Glutamatergic neuron (in vitro differentiated cells): ENCODE data around the gene PSMD7. TPM values are rescaled to one million over a fixed set of nuclear protein-coding genes. Genes with fewer than 3 reads are reported as not detected.
A peak's percentile ranks its signal among the peaks of the same experiment; 100 is the strongest.

ENCODE experiments used
- DNase-seq: peaks from one replicate; pipeline ENCODE4 v3.0.0; 2022
- H3K27ac Mint-ChIP-seq: one replicate; pipeline ENCODE4 v1.8.0; 2020; ENCODE audit warnings: mild to moderate bottlenecking, mixed read lengths, inconsistent platforms; ENCODE audit not compliant: unreplicated experiment
- H3K27me3 Mint-ChIP-seq: one replicate; pipeline ENCODE4 v1.8.0; 2020; ENCODE audit warnings: mild to moderate bottlenecking, moderate library complexity, mixed read lengths, inconsistent platforms; ENCODE audit not compliant: unreplicated experiment
- H3K36me3 Mint-ChIP-seq: one replicate; pipeline ENCODE4 v1.8.0; 2020; ENCODE audit warnings: mild to moderate bottlenecking, mixed read lengths, inconsistent platforms; ENCODE audit not compliant: unreplicated experiment
- H3K4me1 Mint-ChIP-seq: one replicate; pipeline ENCODE4 v1.8.0; 2020; ENCODE audit warnings: mild to moderate bottlenecking, low read depth, mixed read lengths, inconsistent platforms; ENCODE audit not compliant: unreplicated experiment
- H3K4me3 Mint-ChIP-seq: one replicate; pipeline ENCODE4 v1.8.0; 2020; ENCODE audit warnings: mild to moderate bottlenecking, mixed read lengths, inconsistent platforms; ENCODE audit not compliant: unreplicated experiment
- H3K9me3 Mint-ChIP-seq: one replicate; pipeline ENCODE4 v1.8.0; 2020; ENCODE audit warnings: mild to moderate bottlenecking, moderate library complexity, mixed read lengths, inconsistent platforms; ENCODE audit not compliant: unreplicated experiment
- total RNA-seq: library from RNA; stranded (reverse); fragmentation: NEBNext Ultra II Directional; extraction: Animal tissue kit (Norgen Biotek cat#: 25700); gene quantifications from one replicate; pipeline ENCODE4 v1.2.1, GENCODE V29; 2021; ENCODE audit not compliant: unreplicated experiment
- TF ChIP-seq, protein P1 (sequence below): fragments of 200-600 bp; sonication (generic); IDR thresholded peaks from one replicate; pipeline ENCODE4 v1.5.0; 2021; ENCODE audit not compliant: partially characterized antibody, unreplicated experiment

The PSMD7 gene
- total RNA-seq, 1 donor from 2014 or later = 95.0 TPM

GRCh38 chr16:74298104-74298503 is 1.5 kb downstream of the PSMD7 start:
- peak overlapping the region; percentile 87 for H3K4me3 Mint-ChIP-seq
- H3K27ac Mint-ChIP-seq = no peak overlapping the region
- TF ChIP-seq, protein P1, sequence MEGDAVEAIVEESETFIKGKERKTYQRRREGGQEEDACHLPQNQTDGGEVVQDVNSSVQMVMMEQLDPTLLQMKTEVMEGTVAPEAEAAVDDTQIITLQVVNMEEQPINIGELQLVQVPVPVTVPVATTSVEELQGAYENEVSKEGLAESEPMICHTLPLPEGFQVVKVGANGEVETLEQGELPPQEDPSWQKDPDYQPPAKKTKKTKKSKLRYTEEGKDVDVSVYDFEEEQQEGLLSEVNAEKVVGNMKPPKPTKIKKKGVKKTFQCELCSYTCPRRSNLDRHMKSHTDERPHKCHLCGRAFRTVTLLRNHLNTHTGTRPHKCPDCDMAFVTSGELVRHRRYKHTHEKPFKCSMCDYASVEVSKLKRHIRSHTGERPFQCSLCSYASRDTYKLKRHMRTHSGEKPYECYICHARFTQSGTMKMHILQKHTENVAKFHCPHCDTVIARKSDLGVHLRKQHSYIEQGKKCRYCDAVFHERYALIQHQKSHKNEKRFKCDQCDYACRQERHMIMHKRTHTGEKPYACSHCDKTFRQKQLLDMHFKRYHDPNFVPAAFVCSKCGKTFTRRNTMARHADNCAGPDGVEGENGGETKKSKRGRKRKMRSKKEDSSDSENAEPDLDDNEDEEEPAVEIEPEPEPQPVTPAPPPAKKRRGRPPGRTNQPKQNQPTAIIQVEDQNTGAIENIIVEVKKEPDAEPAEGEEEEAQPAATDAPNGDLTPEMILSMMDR = no peak
- H3K4me1 Mint-ChIP-seq = peaks cover 3% of the 10 kb centered on the region
- peaks cover 3% of the 10 kb centered on the region for H3K9me3 Mint-ChIP-seq
- no peaks in the 10 kb centered on the region for H3K27me3 Mint-ChIP-seq
- DNase-seq = no peak
- no peaks in the 10 kb centered on the region for H3K36me3 Mint-ChIP-seq

DNA sequence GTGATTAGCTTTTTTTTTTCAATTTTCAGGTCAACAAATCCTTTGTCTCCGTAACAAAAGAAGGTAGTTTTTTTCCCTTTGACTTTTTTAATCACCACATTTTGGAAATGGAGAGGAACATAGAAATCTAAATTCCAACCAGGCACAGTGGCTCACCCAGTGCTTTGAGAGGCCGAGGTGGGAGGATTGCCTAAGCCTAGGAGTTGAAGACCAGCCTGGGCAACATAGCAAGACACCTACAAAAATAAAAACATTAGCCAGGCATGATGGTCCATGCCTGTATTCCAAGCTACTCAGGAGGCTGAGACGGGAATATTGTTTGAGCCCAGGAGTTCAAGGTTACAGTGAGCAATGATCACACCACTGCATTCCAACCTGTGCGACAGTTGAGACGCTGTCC is 5.7 kb downstream of the PSMD7 start:
- no peak for DNase-seq
- TF ChIP-seq, protein P1 = no peak
- Mint-ChIP-seq H3K9me3 (peaks cover 2% of the 10 kb centered on the region), H3K36me3 (no peaks in the 10 kb centered on the region), H3K27me3 (no peaks in the 10 kb centered on the region), H3K27ac (no peak overlapping the region), H3K4me3 (no peak overlapping the region), H3K4me1 (no peaks in the 10 kb centered on the region)

DNA sequence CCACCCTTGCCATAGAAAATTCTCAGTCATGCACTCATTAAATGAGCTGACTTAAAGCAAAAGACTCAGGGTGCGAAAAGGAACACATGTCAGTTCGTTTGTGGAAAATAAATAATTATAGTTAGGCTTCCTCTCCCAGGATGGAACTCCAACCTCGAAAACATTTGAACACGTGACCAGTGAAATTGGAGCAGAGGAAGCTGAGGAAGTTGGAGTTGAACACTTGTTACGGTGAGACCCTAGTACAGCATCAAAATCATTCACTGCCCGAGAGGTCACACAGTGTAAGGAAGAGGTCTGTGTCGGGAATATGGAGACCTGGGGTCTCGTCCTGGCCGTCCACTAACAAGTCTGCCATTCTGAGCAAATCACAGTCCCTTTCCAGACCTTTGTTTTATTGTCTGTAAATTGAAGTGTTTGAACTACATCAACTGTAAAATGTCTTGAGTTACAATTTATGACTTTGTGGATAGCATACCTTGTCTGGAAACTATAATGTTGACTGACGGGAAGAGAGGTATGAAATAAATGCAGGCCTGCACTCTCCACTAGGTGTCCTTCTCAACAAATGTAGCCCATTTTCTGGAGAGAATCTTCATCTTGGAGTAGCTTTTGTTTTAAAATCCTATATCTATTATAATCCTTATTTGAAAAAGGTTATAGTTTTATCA is 7.7 kb downstream of the PSMD7 start:
- TF ChIP-seq, protein P1 = peak; percentile 38
- Mint-ChIP-seq H3K27ac (no peak overlapping the region), H3K36me3 (no peaks in the 10 kb centered on the region), H3K4me3 (no peak overlapping the region), H3K9me3 (peaks cover 3% of the 10 kb centered on the region), H3K27me3 (no peaks in the 10 kb centered on the region), H3K4me1 (no peaks in the 10 kb centered on the region)
- no peak for DNase-seq

DNA sequence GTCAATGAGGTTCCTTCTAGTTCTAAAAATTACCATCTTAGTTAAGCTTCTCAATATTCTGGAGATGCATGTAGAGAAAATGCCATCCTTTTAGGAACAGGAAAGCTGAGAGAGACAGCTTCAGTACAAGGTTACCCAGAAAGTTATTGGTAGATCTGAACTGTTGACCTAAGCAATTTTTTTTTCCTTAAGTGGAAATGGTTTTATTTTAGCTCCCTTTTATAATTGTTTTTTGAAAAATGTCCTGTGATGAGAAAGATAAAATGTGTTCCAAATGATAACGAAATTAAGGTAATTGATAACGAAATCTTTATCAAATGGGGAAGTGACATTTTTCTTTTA is 8.2 kb downstream of the PSMD7 start:
- peaks cover 3% of the 10 kb centered on the region for H3K9me3 Mint-ChIP-seq
- no peak overlapping the region for H3K27ac Mint-ChIP-seq
- H3K36me3 Mint-ChIP-seq = no peaks in the 10 kb centered on the region
- no peaks in the 10 kb centered on the region for H3K27me3 Mint-ChIP-seq
- TF ChIP-seq, protein P1 = no peak
- no peak overlapping the region for H3K4me3 Mint-ChIP-seq
- no peaks in the 10 kb centered on the region for H3K4me1 Mint-ChIP-seq
- DNase-seq = no peak

GRCh38 chr16:74305281-74305680 is 8.7 kb downstream of the PSMD7 start:
- DNase-seq = no peak
- no peak overlapping the region for H3K4me3 Mint-ChIP-seq
- H3K9me3 Mint-ChIP-seq = peaks cover 3% of the 10 kb centered on the region
- H3K4me1 Mint-ChIP-seq = no peaks in the 10 kb centered on the region
- H3K27me3 Mint-ChIP-seq = no peaks in the 10 kb centered on the region
- H3K36me3 Mint-ChIP-seq = no peaks in the 10 kb centered on the region
- TF ChIP-seq, protein P1 = no peak
- peak overlapping the region; percentile 23 for H3K27ac Mint-ChIP-seq
